Measurements from ENCODE around the gene C18orf32. TPM values are rescaled to one million over a fixed set of nuclear protein-coding genes. Genes with fewer than 3 reads are reported as not detected.
"Not testable (repeated sequence)": the region's sequence is repeated elsewhere in the genome, so short reads cannot be mapped to it uniquely, and the experiment has no call there.

Gene C18orf32
- 25.5 TPM for total RNA-seq

- peak; percentile 97 for ATAC-seq
Observed at GRCh38 chr18:49486953-49487710, at the start of gene C18orf32. Gene C18orf32, minus strand, starts transcription at chr18:49487234. Its CDS starts 3,486 bp downstream, at chr18:49483748.

GRCh38 chr18:49534846-49535601 lies 48.0 kb upstream of the C18orf32 start:
- ATAC-seq = no peak

DNA sequence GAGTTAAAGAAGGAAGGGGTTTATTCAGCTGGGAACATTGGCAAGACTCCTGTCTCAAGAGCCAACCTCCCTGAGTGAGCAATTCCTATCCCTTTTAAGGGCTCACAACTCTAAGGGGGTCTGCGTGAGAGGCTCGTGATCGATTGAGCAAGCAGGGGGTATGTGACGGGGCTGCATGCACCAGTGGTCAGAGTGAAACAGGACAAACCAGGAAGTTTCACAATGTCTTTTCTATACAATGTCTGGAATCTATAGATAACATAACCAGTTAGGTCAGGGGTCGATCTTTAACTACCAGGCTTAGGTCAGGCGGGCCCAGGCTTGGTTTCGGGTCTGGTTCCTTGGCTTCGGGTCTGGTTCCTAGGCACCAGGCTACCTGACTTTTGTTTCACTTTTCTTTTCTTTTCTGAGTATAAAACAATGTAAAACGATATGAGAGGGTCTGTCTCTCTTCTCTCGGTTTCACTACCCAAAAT lies 44.7 kb upstream of the C18orf32 start:
- no peak for ATAC-seq

- ATAC-seq = no peak
Observed at GRCh38 chr18:49529596-49529995, 42.6 kb upstream of the C18orf32 start.

DNA sequence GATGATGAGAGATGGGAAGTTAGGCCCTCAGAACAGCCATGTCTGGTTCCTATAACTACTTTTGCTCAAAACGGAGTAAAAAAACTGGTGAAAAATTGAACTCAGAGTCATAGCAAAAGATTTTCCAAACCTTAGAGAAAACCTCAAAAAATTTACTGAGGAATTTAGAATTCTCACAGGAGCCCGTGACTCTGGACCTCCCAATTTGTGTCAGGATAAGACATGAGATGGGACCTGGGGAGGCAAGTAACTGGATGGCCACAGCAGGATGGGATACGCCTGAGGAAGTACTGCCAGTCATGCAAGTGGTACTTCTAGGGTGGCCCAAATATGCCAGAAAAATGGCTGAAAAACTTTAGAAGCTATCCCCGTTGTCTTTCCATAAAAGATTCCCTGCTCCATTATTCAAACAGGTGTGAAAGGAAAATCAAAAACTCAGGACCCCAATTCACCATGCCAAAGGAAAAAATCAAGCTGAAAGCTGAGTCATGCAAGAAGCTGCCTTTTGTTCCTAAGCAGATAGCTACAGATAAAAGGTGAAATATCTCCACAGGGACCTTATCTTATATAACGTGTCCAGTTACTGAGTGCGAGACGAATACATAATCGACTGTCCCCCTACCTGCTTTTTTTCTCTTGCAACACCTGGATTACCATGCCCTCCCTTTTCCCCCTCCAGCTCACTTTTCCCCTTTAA lies 40.7 kb upstream of the C18orf32 start:
- no peak for ATAC-seq

DNA sequence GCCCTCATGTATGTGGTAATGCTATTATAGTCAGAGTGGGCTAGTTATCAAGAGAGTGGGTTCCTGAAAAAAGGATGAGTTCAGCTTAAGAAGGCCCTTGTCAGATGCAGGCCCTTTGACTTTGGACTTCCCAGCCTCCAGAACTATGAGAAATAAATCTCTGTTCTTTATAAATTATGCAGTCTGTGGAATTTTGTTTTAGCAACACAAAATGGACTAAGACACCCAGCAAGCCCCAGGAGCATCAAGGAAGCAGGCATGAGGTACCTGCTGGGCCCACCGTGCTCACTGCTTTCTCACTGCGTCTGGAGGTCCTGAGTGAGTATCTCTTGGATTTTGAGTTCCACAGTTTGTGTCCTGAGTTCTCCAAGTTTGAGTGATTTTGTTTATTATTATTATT lies 38.9 kb upstream of the C18orf32 start:
- no peak for ATAC-seq

DNA sequence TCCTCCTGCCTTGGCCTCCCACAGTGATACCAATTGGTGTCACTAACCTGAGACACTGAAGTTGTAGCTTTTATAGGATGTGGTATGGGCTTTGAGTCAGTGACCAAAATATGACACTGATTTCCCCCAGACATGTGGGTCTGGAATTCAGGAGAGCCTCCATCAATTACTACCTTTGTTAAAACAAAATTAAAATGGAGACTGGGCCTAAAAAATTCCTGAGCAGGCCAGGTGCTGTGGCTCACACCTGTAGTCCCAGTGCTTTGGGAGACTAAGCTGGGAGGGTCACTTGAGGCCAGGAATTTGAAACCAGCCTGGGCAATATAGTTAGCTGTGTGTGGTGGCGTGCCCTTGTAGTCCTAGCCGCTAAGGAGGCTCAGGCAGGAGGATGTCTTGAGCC lies 37.9 kb upstream of the C18orf32 start:
- no peak for ATAC-seq

DNA sequence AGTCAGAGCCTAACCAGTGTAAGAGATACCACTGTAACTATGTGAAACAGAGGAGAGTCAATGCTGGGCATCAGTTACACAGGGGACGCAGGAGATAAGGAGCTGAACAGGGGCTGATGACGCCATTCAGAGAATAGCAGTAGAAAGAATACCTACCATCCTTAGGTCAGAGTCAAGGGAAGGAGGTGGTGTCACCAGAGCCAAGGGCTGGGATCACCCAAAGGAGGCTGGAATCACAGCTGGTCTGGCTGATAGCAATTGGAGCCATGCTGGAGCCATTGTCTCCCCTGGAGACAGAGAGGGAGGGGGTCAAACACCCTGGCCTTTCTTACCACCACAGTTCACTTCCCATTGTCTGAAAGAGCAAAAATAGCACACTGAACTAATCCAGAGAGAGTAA lies 37.3 kb upstream of the C18orf32 start:
- ATAC-seq = no peak

DNA sequence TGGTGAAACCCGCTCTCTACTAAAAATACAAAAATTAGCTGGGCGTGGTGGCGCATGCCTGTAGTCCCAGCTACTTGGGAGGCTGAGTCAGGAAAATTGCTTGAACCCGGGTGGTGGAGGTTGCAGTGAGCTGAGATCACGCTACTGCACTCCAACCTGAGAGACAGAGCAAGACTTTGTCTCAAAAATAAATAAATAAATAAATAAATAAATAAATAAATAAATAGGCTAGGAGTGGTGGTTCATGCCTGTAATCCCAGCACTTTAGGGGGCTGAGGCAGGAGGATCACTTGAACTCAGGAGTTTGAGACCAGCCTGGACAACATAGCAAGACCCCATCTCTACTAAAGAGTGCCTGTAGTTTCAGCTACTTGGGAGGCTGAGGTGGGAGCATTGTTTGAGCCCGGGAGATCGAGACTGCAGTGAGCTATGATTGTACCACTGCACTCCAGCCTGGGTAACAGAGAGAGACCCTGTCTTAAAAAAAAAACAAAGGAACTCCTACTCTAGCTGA lies 36.6 kb upstream of the C18orf32 start:
- ATAC-seq = not testable (repeated sequence)

GRCh38 chr18:49521216-49521835 lies 34.3 kb upstream of the C18orf32 start:
- no peak for ATAC-seq

- ATAC-seq = peak; percentile 32
Observed at GRCh38 chr18:49520661-49521145, 33.7 kb upstream of the C18orf32 start.

DNA sequence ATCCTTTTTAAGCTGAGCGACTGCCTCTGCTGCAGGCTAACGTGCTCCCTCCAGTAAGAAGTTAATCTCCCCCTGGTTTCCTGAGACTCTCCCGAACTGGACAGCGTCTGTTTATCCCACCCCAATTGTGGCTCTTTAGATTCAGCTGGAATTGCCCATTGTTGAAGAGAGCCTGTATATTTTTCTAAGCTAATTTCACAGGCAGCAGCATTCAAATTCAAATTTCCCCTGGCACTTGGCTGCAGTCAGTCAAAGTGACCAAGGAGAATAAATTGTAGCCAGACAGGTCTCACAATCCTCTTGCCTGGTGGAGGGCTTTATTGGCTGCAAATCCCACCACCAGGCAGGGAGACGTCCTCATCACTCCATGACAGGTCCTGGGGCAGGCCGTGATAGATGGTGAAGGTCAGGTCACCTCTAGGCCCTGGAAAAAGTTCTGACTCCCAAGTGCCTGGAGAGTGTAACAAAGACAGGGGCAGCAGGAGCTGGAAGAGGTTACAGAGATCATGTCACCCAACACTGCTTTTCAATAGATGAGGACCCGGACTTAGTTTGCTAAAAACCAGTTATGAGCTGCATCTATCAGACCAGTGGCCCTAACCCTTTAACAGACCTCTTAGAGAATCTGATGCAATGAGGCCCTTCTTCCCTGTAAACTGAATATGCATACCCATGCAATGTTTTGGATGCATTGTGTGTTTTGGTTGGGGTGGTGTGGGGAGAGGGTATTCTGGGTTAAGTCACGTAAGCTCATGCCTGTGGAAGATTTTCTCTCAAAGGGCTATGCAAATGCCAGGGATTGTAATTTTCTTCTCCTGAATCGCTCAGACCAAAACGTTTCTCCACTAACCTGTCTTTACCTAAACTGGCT lies 32.3 kb upstream of the C18orf32 start:
- ATAC-seq = no peak

- no peak for ATAC-seq
Observed at GRCh38 chr18:49517483-49517882, 30.4 kb upstream of the C18orf32 start.

DNA sequence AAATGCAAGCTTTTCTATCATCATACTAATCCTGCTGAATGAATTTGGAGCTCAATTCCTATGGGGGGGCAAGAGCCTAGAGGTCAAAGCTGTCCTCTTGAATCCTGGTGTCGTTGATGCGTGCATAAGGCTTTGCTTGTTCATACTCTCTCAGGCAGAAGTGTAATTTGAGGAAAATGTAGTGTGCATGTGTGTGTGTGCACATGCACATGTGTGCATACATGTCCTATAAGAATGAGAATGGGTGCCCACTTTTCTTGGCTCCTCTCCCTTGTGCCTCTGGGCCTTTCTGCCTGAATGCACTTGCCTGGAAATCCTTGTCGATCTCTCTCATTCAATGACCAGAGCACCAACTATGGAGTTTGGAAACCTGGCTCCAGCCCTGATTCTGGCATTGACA lies 28.5 kb upstream of the C18orf32 start:
- no peak for ATAC-seq

- not testable (repeated sequence) for ATAC-seq
Observed at GRCh38 chr18:49515003-49515402, 28.0 kb upstream of the C18orf32 start.

DNA sequence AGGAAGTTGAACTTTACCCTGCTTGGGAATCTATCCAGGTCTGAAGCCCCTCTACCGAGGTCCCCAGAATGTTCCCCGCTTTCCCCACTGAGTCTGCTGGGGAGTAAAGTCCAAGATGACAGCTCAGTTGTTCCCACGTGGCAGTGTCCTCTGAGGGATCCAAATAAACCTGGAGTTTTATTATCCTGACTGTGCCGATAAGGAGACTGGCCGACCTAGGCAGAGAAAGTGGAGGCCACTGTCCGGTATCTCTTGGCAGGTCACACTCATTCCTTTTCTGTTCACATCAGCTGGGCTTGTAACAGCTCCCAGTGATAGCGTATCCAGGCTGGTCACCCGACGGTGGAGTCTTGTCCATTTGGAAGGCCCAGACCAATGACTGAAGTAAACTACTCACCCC lies 27.5 kb upstream of the C18orf32 start:
- ATAC-seq = no peak

DNA sequence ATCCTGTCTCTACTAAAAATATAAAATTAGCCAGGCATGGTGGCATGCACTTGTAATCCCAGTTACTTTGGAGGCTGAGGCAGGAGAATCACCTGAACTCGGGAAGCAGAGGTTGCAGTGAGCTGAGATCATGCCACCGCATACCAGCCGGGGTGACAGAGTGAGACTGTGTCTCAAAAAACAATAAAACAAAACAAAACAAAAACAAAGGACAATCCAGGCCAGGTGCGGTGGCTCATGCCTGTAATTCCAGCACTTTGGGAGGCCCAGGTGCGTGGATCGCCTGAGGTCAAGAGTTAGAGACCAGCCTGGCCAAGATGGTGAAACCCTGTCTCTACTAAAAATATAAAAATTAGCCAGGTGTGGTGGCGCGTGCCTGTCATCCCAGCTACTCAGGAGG lies 25.8 kb upstream of the C18orf32 start:
- not testable (repeated sequence) for ATAC-seq

DNA sequence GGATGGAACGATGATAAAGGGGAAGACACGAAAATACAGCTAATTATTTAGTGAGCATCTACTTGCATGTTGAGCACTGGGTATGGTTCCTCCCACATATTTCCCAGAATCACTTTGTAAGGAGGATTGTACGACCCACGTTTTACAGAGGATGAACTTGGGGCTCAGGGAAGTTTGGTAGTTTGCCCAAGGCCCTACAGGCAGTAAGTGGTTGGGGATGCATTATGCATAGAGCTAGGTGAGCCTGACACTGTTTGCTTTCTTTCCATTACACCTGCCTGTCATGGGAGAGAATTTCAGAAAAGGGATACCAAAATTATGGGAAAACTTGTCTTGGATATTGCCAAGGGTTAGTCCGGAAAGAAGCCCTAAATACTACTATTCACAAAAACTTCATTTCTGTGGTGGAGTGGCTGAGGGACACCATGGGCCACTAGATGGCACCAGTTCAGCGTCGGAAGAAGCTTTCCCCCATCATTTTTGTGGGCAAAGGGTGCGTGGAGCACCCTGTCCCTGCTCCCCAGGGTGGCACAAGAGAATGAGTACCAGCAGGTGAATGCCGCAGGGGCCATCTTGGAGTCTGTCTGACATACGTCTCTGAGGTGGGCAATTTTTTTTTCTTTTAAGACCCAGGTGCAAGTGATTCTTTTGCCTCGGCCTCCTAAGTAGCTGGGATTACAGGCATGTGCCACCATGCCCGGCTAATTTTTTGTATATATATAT lies 23.5 kb upstream of the C18orf32 start:
- ATAC-seq = peak; percentile 63

DNA sequence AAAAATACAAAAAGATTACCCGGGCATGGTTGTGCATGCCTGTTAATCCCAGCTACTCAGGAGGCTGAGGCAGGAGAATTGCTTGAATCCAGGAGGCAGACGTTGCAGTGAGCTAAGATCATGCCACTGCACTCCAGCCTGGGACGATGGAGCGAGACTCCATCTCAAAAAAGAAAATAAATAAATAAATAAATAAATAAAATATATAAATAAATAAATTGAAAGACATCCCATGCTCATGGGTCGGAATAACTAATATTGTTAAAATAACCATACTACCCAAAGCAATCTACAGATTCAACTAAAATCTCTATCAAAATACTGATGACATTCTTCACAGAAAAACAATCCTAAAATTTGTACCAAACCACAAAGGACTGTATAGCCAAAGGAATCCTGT lies 19.4 kb upstream of the C18orf32 start:
- not testable (repeated sequence) for ATAC-seq

- no peak for ATAC-seq
Observed at GRCh38 chr18:49503931-49504330, 16.9 kb upstream of the C18orf32 start.

Data from esophagus mucosa (tissue), 1 donor.